Measurements from ENCODE around the gene RABGGTA.

DNA sequence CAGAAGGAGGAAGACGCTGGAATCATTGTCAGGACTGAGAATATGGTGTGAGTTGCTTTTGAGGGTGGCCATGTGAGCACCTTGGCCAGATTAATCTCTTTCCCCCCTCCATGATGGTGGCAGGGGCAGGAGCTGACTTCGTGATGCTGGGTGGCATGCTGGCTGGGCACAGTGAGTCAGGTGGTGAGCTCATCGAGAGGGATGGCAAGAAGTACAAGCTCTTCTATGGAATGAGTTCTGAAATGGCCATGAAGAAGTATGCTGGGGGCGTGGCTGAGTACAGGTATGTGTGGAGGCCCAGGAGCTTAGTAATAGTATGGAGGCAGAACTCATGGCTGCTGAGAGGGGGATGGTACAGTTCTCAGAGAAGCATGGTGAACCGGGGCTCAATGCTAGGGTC lies 33.3 kb downstream of the RABGGTA start:
- TF ChIP-seq EZH2phosphoT487 (IDR thresholded peaks at IDR 0.05; ENCODE audit: insufficient read depth, low read depth) (no peak), EZH2 (IDR thresholded peaks at IDR 0.05; ENCODE audit: insufficient read depth, poor library complexity, severe bottlenecking) (no peak)

Data from GM23248 (cell line).